GM20000 (cell line): ENCODE measurements around the gene RTCA.
"Not testable (repeated sequence)": the region's sequence is repeated elsewhere in the genome, so short reads cannot be mapped to it uniquely, and the experiment has no call there.

Source experiments
- DNase-seq: peaks from one replicate; pipeline ENCODE4 v3.0.0; 2012; ENCODE audit warnings: low spot score
- CTCF ChIP-seq: IDR thresholded peaks from 2 replicates; pipeline ENCODE4 v1.5.1; 2012; ENCODE audit warnings: mild to moderate bottlenecking, control low read depth; ENCODE audit errors: extremely low read depth, missing control alignments

Gene RTCA

GRCh38 chr1:100249155-100249536 lies 16.9 kb upstream of the RTCA start:
- no peak for TF ChIP-seq CTCF
- DNase-seq, result no peak

GRCh38 chr1:100249537-100250257 lies 16.3 kb upstream of the RTCA start, which contains the start of gene DBT:
Gene DBT (minus strand): TSS chr1:100249834. CDS start chr1:100249820, 14 bp downstream.
- peak; percentile 93 for DNase-seq

GRCh38 chr1:100250264-100250663 lies 15.8 kb upstream of the RTCA start:
- no peak for TF ChIP-seq CTCF
- no peak for DNase-seq

More at GRCh38 chr1:100249537-100250257, 16.3 kb upstream of the RTCA start, which contains the start of gene DBT:
- no peak for TF ChIP-seq CTCF

- DNase-seq, result no peak
- no peak for TF ChIP-seq CTCF
Observed at GRCh38 chr1:100250807-100251206, 15.2 kb upstream of the RTCA start.

GRCh38 chr1:100252901-100253300 lies 13.1 kb upstream of the RTCA start:
- DNase-seq, result no peak
- no peak for TF ChIP-seq CTCF

- TF ChIP-seq CTCF, result no peak
- no peak for DNase-seq
Observed at GRCh38 chr1:100253552-100253951, 12.5 kb upstream of the RTCA start.

GRCh38 chr1:100256273-100256672 lies 9.7 kb upstream of the RTCA start:
- DNase-seq, result not testable (repeated sequence)

GRCh38 chr1:100258427-100258826 lies 7.6 kb upstream of the RTCA start:
- not testable (repeated sequence) for DNase-seq
